Testis (tissue), 3 donors: ENCODE results near the gene UGT1A4. TPM values are rescaled to one million over a fixed set of nuclear protein-coding genes. Genes with fewer than 3 reads are reported as not detected.

Source experiments
- DNase-seq: peaks from one replicate; pipeline ENCODE4 v3.0.0-alpha.2; 2019
- H3K27ac ChIP-seq, 2 donors: fragments of 200-600 bp; sonication (generic); one replicate each; pipeline ENCODE4 v1.5.1; 2019
- H3K27me3 ChIP-seq: fragments of 200-600 bp; sonication (generic); one replicate; pipeline ENCODE4 v1.5.1; 2019
- H3K36me3 ChIP-seq: fragments of 200-600 bp; sonication (generic); one replicate; pipeline ENCODE4 v1.5.1; 2017; ENCODE audit warnings: low read depth; ENCODE audit errors: missing control alignments
- H3K4me1 ChIP-seq: fragments of 200-600 bp; sonication (generic); one replicate; pipeline ENCODE4 v1.5.1; 2019
- H3K4me3 ChIP-seq, 2 donors: fragments of 200-600 bp; sonication (generic); one replicate each; pipeline ENCODE4 v1.5.1; 2017 to 2019
- H3K9me3 ChIP-seq: fragments of 200-600 bp; sonication (generic); one replicate; pipeline ENCODE4 v1.5.1; 2017
- POLR2A ChIP-seq: fragments of 450-650 bp; IDR thresholded peaks from one replicate; pipeline ENCODE4 v1.6.1; 2017; ENCODE audit warnings: antibody characterized with exemption, mild to moderate bottlenecking, moderate library complexity
- WGBS, 2 donors: methylation state at CpG; one replicate each; pipeline ENCODE4 v1.1.5; 2018; 5-methylcytosine and 5-hydroxymethylcytosine counted together
- intact Hi-C: fragments of 100-400 bp; cut with DNase I; formaldehyde crosslinking; loops from one replicate; pipeline ENCODE4 v1.15.1; 2023; ENCODE audit warnings: low total_unique reads
- polyA plus RNA-seq: library from polyadenylated mRNA; stranded (reverse); fragments of 350-450 nt; fragmentation: Illumina TruSeq; extraction: RNeasy Lipid Tissue Mini Kit (QIAGEN cat#74804); gene quantifications from one replicate; pipeline ENCODE4 v1.2.3, GENCODE V29; 2014; ENCODE audit warnings: low read depth, low replicate concordance; ENCODE audit not compliant: insufficient read depth
- total RNA-seq, 2 donors: library from RNA; depleted of rRNA; stranded (reverse); fragments of >200 nt; gene quantifications; one replicate each; pipeline ENCODE4 v1.2.3, GENCODE V29; 2016
- TF ChIP-seq, protein P1 (sequence below), 3 experiments: fragments of 450-650 bp in 2 of 3; fragments of 200-600 bp in 1 of 3; sonication (generic) in 1 of 3; IDR thresholded peaks; one replicate each; pipeline ENCODE4 v1.5.1; 2016 to 2019; ENCODE audit warnings: antibody characterized with exemption in 3 of 3, mild to moderate bottlenecking in 2 of 3, moderate library complexity in 1 of 3

UGT1A4 gene
- total and polyA plus RNA-seq, 3 donors from 2014 or later = 0.25 TPM; not detected in 2

DNA sequence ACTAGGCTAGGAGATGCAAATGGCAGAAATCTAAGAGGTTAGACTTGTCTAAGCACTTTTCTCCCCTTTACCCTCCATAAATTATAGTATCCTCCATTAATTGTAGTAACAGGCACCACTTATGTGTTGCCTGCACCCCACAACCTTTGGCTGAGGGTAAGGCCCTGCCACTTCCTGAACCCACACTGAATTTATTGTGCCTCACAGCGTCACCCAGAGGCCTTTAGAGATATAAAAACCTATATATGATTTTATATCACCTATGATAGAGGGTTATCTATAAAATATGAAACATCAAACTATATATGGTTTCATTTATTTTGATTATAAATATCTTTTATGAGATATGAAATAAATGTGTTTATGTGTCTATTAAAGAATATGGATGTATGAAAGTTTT is 44.2 kb upstream of the UGT1A4 start:
- intact Hi-C loops = no loop called here
- TF ChIP-seq, protein P1, sequence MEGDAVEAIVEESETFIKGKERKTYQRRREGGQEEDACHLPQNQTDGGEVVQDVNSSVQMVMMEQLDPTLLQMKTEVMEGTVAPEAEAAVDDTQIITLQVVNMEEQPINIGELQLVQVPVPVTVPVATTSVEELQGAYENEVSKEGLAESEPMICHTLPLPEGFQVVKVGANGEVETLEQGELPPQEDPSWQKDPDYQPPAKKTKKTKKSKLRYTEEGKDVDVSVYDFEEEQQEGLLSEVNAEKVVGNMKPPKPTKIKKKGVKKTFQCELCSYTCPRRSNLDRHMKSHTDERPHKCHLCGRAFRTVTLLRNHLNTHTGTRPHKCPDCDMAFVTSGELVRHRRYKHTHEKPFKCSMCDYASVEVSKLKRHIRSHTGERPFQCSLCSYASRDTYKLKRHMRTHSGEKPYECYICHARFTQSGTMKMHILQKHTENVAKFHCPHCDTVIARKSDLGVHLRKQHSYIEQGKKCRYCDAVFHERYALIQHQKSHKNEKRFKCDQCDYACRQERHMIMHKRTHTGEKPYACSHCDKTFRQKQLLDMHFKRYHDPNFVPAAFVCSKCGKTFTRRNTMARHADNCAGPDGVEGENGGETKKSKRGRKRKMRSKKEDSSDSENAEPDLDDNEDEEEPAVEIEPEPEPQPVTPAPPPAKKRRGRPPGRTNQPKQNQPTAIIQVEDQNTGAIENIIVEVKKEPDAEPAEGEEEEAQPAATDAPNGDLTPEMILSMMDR (IDR thresholded peaks at IDR 0.05) = no peak
- no peak for TF ChIP-seq POLR2A
- Histone ChIP-seq H3K36me3 (no peaks in the 10 kb centered on the region), H3K9me3 (no peaks in the 10 kb centered on the region), H3K4me3 (no peak overlapping the region), H3K27ac (no peak overlapping the region), H3K27me3 (no peaks in the 10 kb centered on the region), H3K4me1 (no peaks in the 10 kb centered on the region)
- no peak for DNase-seq
- WGBS, 2 donors = 68 to 74% methylated on average over 1 of the region's 1 CpG

DNA sequence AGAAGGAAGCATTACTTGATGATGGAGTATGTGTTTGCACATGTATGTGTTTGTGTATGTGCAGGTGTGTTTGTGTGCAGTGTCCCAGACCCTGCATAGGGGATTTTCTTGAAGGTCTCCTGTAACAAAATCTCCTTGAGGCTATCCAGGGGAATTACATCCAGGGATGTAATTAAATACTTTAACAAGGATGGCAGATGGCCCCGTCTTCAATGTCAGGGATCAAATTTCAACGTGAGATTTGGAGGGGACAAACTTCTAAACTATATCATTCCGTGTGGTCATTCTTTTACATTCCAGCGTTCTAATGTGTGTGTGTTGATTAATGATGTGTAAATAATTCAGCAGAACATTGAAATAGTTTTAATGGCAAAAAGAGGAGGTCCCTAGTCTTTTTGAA is 43.5 kb upstream of the UGT1A4 start:
- 32 to 53% methylated on average over 4 of the region's 4 CpGs for WGBS, 2 donors

DNA sequence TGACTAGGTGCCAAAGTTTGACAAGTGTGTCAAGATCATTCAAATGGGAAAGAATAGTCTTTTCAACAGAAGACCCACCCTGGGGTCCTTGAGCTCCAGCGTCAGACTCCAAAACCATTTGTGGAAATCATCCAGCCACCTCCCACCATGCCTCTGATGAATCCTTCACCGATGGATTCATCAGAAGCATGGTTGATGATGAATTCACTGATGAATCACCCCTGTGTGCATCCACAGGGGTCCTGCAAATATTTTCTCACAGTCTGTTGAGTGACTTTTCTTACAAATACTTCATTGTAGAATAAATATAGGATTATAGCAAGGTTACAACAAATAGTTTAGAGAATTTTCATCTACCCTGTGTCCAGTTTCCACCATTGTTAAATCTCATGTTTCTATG is 42.5 kb upstream of the UGT1A4 start:
- no peak for DNase-seq
- H3K36me3 ChIP-seq = no peaks in the 10 kb centered on the region
- intact Hi-C loops = no loop called here
- no peaks in the 10 kb centered on the region for H3K9me3 ChIP-seq
- no peaks in the 10 kb centered on the region for H3K4me1 ChIP-seq
- no peak for TF ChIP-seq POLR2A
- TF ChIP-seq, protein P1 (IDR thresholded peaks at IDR 0.05) = no peak
- H3K27me3 ChIP-seq = no peaks in the 10 kb centered on the region
- H3K27ac ChIP-seq = no peak overlapping the region
- H3K4me3 ChIP-seq = no peak overlapping the region
- WGBS, 2 donors = 78 to 83% methylated on average over 2 of the region's 2 CpGs

More for the DNA sequence above, 43.5 kb upstream of the UGT1A4 start:
- H3K9me3 ChIP-seq = no peaks in the 10 kb centered on the region
- no peaks in the 10 kb centered on the region for H3K36me3 ChIP-seq
- no peak overlapping the region for H3K27ac ChIP-seq
- no peak overlapping the region for H3K4me3 ChIP-seq
- no peak for DNase-seq
- no peaks in the 10 kb centered on the region for H3K4me1 ChIP-seq
- TF ChIP-seq POLR2A = no peak
- TF ChIP-seq, protein P1 (IDR thresholded peaks at IDR 0.05) = peak in 1 of 3 experiments; percentile 14
- H3K27me3 ChIP-seq = no peaks in the 10 kb centered on the region
- intact Hi-C loops = no loop called here

DNA sequence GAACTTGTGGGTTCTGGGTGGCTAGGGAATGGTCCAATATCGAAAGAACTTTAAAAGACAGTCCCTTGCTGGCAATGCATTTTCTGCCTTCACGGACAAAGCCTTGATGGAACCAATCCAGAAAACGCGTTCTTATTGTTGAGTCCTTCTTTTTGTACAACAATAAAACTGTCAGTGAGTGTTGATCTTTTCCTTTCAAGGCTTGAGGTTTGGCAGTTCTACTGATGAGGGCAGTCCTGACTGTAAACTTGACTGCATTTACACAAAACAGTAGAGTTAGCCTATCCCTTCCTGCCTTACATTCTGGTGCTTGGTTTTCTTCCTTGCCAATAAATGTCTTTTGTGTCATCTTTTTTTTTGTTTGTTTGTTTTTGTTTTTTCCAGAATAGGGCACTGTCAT is 39.3 kb upstream of the UGT1A4 start:
- no peak for DNase-seq
- H3K27me3 ChIP-seq = no peaks in the 10 kb centered on the region
- H3K4me1 ChIP-seq = no peaks in the 10 kb centered on the region
- H3K27ac ChIP-seq = no peak overlapping the region
- no peak for TF ChIP-seq POLR2A
- TF ChIP-seq, protein P1 (IDR thresholded peaks at IDR 0.05) = no peak
- WGBS, 2 donors = 69 to 72% methylated on average over 4 of the region's 4 CpGs
- H3K36me3 ChIP-seq = no peaks in the 10 kb centered on the region
- H3K4me3 ChIP-seq = no peak overlapping the region
- H3K9me3 ChIP-seq = no peaks in the 10 kb centered on the region
- intact Hi-C loops = no loop called here

DNA sequence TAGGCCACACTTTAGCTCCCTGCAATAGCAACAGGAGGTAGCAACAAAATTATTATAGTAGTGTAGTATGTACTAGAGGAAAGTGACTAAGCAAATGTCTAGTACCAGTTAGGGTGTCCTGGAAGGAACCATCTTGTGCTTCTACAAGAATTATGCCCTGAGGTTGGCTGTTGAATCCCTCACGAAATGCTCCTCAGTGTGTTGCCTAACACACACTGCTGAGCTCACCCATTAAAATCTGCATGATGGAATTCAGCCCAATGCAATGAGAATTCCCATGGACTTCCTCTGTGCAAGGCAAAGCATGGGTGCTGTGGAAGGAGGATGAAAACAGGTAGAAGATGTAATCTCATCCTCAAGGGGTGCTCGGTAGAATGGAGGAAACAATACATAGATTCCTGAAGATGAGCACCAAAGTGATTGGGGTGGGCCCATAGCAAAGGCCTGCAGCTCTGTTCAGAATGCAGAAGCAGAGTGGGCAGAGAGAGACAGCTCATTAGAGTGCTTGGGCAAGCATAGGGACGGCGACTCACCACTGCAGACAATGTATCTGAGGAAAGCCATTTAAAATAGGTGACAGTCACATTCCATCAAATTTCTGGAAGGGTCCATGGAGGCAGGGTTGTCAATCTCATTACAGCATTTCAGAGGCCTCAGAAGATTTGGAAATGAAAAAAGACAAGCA is 38.0 kb upstream of the UGT1A4 start:
- TF ChIP-seq, protein P1 (IDR thresholded peaks at IDR 0.05) = no peak
- TF ChIP-seq POLR2A = no peak
- no peaks in the 10 kb centered on the region for H3K9me3 ChIP-seq
- DNase-seq = no peak
- WGBS, 2 donors = 78 to 86% methylated on average over 4 of the region's 4 CpGs
- H3K4me3 ChIP-seq = no peak overlapping the region
- no peak overlapping the region for H3K27ac ChIP-seq
- no peaks in the 10 kb centered on the region for H3K4me1 ChIP-seq
- intact Hi-C loops = no loop called here
- no peaks in the 10 kb centered on the region for H3K36me3 ChIP-seq
- H3K27me3 ChIP-seq = no peaks in the 10 kb centered on the region
